Mesenchymal stem cell (in vitro differentiated cells and primary cell): ENCODE measurements around the gene RAD51B.
"Not testable (repeated sequence)": the region's sequence is repeated elsewhere in the genome, so short reads cannot be mapped to it uniquely, and the experiment has no call there.

Source experiments
- DNase-seq: peaks from one replicate; pipeline ENCODE4 v3.0.0-alpha.2; 2013
- H2AFZ ChIP-seq: one replicate; pipeline ENCODE4 v1.6.1; 2013; ENCODE audit warnings: low read depth, mild to moderate bottlenecking, control low read depth, inconsistent platforms, low read length, moderate library complexity
- H2AK5ac ChIP-seq: 2 replicates; pipeline ENCODE4 v1.6.1; 2013; ENCODE audit warnings: low read length, moderate library complexity, mild to moderate bottlenecking, inconsistent platforms; ENCODE audit not compliant: severe bottlenecking
- H2BK120ac ChIP-seq: one replicate; pipeline ENCODE4 v1.6.1; 2013; ENCODE audit warnings: low read depth, mild to moderate bottlenecking, inconsistent platforms, low read length, moderate library complexity
- H2BK12ac ChIP-seq, 2 experiments: one replicate each; pipeline ENCODE4 v1.6.1; 2013; ENCODE audit warnings: inconsistent platforms in 2 of 2, low read length in 2 of 2, mild to moderate bottlenecking in 2 of 2, moderate library complexity in 2 of 2, control low read depth in 1 of 2
- H2BK15ac ChIP-seq: one replicate; pipeline ENCODE4 v1.6.1; 2013; ENCODE audit warnings: mild to moderate bottlenecking, low read depth, inconsistent platforms; ENCODE audit not compliant: poor library complexity, severe bottlenecking
- H2BK5ac ChIP-seq: 2 replicates; pipeline ENCODE4 v1.6.1; 2013; ENCODE audit warnings: low read depth, mild to moderate bottlenecking, low read length, control low read depth, inconsistent platforms; ENCODE audit not compliant: poor library complexity, severe bottlenecking
- H3K14ac ChIP-seq, 2 experiments: one replicate each; pipeline ENCODE4 v1.6.1; 2013; ENCODE audit warnings: inconsistent platforms in 2 of 2, low read length in 2 of 2, control low read depth in 1 of 2, mild to moderate bottlenecking in 1 of 2, moderate library complexity in 1 of 2
- H3K18ac ChIP-seq, 2 experiments: one replicate each; pipeline ENCODE4 v1.6.1; 2013; ENCODE audit warnings: inconsistent platforms in 2 of 2, low read length in 2 of 2, control low read depth in 1 of 2, low read depth in 1 of 2, mild to moderate bottlenecking in 1 of 2
- H3K23ac ChIP-seq, 2 experiments: one replicate each; pipeline ENCODE4 v1.6.1; 2013; ENCODE audit warnings: inconsistent platforms in 2 of 2, low read length in 2 of 2, mild to moderate bottlenecking in 2 of 2, moderate library complexity in 2 of 2, control low read depth in 1 of 2
- H3K27ac ChIP-seq: 2 replicates; pipeline ENCODE4 v1.5.1; 2013; ENCODE audit warnings: mild to moderate bottlenecking, moderate library complexity, low read length, control low read depth, inconsistent platforms; ENCODE audit not compliant: poor library complexity, severe bottlenecking
- H3K27me3 ChIP-seq, 2 experiments: 2 replicates each; pipeline versions ENCODE4 v1.6.1 to v1.7.0; 2013; ENCODE audit warnings: low read length in 2 of 2, mild to moderate bottlenecking in 2 of 2, moderate library complexity in 2 of 2, control low read depth in 1 of 2, inconsistent platforms in 1 of 2; ENCODE audit not compliant: control insufficient read depth in 1 of 2, insufficient read depth in 1 of 2
- H3K36me3 ChIP-seq, 2 experiments: 2 replicates each; pipeline versions ENCODE4 v1.6.1 to v1.7.0; 2013; ENCODE audit warnings: low read length in 2 of 2, control low read depth in 1 of 2, inconsistent platforms in 1 of 2, low read depth in 1 of 2, mild to moderate bottlenecking in 1 of 2; ENCODE audit not compliant: insufficient read depth in 2 of 2, control insufficient read depth in 1 of 2
- H3K4ac ChIP-seq, 2 experiments: one replicate each; pipeline ENCODE4 v1.6.1; 2013; ENCODE audit warnings: inconsistent platforms in 2 of 2, low read length in 2 of 2, mild to moderate bottlenecking in 2 of 2, moderate library complexity in 2 of 2, control low read depth in 1 of 2, low read depth in 1 of 2
- H3K4me1 ChIP-seq: 2 replicates; pipeline ENCODE4 v1.6.1; 2013; ENCODE audit warnings: low read depth, low read length, control low read depth; ENCODE audit not compliant: control insufficient read depth, insufficient read depth
- H3K4me2 ChIP-seq: 2 replicates; pipeline ENCODE4 v1.6.1; 2013; ENCODE audit warnings: low read length, mild to moderate bottlenecking, inconsistent platforms; ENCODE audit not compliant: poor library complexity, severe bottlenecking
- H3K4me3 ChIP-seq, 2 experiments: 2 replicates each; pipeline versions ENCODE4 v1.5.1 to v1.7.0; 2013; ENCODE audit warnings: low read length in 2 of 2, mild to moderate bottlenecking in 2 of 2, control low read depth in 1 of 2, low read depth in 1 of 2; ENCODE audit not compliant: insufficient read depth in 1 of 2
- H3K79me1 ChIP-seq: replicated peaks from 2 replicates; pipeline ENCODE4 v1.6.1; 2013; ENCODE audit warnings: mild to moderate bottlenecking, control low read depth, low read length, inconsistent platforms; ENCODE audit not compliant: poor library complexity, severe bottlenecking
- H3K9ac ChIP-seq: 2 replicates; pipeline ENCODE4 v1.7.0; 2013; ENCODE audit warnings: mild to moderate bottlenecking, low read length, moderate library complexity
- H3K9me3 ChIP-seq: 2 replicates; pipeline ENCODE4 v1.7.0; 2013; ENCODE audit warnings: mild to moderate bottlenecking, low read length; ENCODE audit not compliant: control insufficient read depth
- H4K8ac ChIP-seq: one replicate; pipeline ENCODE4 v1.6.1; 2013; ENCODE audit warnings: inconsistent platforms, mild to moderate bottlenecking, low read length, moderate library complexity
- H4K91ac ChIP-seq: one replicate; pipeline ENCODE4 v1.6.1; 2013; ENCODE audit warnings: mild to moderate bottlenecking, low read length, inconsistent platforms
- WGBS: methylation state at CpG from one replicate; pipeline ENCODE4 v1.1.7; 2013; ENCODE audit warnings: mixed read lengths; 5-methylcytosine and 5-hydroxymethylcytosine counted together

The RAD51B gene

DNA sequence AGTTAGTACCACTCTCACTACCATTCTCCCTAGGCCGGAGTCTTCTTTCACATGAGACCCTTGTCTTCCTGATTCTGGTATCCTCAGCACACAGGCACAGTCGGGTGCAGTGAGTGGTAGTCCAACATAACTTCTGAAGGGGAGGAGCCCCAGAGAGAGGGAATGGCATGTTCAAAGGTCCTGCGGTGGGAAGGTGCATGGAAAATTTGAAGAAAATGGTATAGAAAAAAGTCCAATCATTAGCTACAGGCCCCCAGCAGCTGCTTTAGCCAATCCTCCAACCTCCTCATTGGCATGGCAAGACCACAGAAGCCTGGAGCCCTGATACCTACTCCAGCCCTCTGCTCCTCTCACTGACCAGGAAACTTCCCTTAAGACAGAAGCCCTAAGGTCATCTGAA lies 876.7 kb downstream of the RAD51B start:
- Histone ChIP-seq H3K18ac (peak overlapping the region in 1 of 2 experiments; percentile 67), H3K4ac (no peak overlapping the region), H2BK15ac (peak overlapping the region; percentile 9), H2BK120ac (peak overlapping the region; percentile 13), H4K8ac (no peak overlapping the region), H3K36me3 (no peaks in the 10 kb centered on the region), H3K9me3 (no peaks in the 10 kb centered on the region), H3K4me2 (no peak overlapping the region), H3K27me3 (no peaks in the 10 kb centered on the region), H2AFZ (no peak overlapping the region), H3K79me1 (no peaks in the 10 kb centered on the region), H2BK12ac (peak overlapping the region; percentile 40 to 59), H3K23ac (no peak overlapping the region), H4K91ac (no peak overlapping the region), H3K9ac (peak overlapping the region; percentile 51), H3K4me3 (no peak overlapping the region), H2BK5ac (no peak overlapping the region), H3K4me1 (peaks cover 23% of the 10 kb centered on the region), H3K27ac (peak overlapping the region; percentile 84), H3K14ac (no peak overlapping the region), H2AK5ac (peak overlapping the region; percentile 66)
- 100% methylated on average over 1 of the region's 3 CpGs for WGBS
- DNase-seq: no peak

DNA sequence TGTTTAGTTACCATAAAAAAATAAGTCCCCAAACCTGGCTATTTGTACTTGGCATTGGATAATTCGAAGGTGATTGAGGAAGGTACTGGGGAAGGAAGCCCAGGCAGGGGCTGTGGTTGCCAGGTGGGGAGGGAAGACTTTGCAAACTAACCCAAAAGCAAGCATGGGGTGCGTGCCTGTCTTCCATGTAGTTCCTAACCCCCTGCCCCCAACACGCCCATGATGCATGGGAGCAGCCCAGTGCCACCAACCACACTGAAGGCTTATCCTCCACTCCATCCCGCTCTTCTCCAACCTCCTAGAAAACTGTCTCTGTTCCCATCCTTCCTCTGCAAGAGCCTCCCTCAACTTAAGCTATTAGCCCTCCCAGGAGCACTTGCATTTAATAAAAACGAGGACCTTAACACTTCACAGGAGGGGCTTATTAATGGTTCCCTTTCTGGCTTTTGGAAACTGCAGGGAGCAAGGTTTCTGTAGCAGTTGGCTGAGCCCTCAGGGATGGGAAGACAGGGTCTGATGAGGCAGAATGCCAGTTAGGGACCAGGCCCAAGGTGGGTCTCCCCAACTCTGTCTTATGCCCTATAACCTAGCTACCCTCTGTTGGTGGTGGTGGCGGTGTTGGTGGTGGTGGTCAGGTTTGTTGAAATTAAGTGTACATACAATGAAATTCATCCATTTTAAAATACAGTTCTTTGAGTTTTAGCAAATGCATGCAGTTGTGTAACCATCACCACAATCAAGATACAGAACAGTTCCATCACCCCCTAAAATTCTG lies 877.3 kb downstream of the RAD51B start:
- Histone ChIP-seq H3K4ac (peak overlapping the region in 1 of 2 experiments; percentile 30), H3K36me3 (no peaks in the 10 kb centered on the region), H3K4me1 (peaks cover 20% of the 10 kb centered on the region), H2BK15ac (peak overlapping the region; percentile 9), H4K8ac (no peak overlapping the region), H3K4me3 (no peak overlapping the region), H3K27me3 (no peaks in the 10 kb centered on the region), H3K18ac (peak overlapping the region in 1 of 2 experiments; percentile 66), H2BK12ac (peak overlapping the region in 1 of 2 experiments; percentile 97), H3K4me2 (no peak overlapping the region), H2BK120ac (no peak overlapping the region), H2AFZ (no peak overlapping the region), H2BK5ac (no peak overlapping the region), H3K9ac (no peak overlapping the region), H3K27ac (no peak overlapping the region), H4K91ac (no peak overlapping the region), H3K9me3 (no peaks in the 10 kb centered on the region), H3K14ac (no peak overlapping the region), H3K23ac (no peak overlapping the region), H3K79me1 (no peaks in the 10 kb centered on the region), H2AK5ac (peak overlapping the region; percentile 66)
- over 99% methylated on average over 5 of the region's 6 CpGs for WGBS
- no peak for DNase-seq

DNA sequence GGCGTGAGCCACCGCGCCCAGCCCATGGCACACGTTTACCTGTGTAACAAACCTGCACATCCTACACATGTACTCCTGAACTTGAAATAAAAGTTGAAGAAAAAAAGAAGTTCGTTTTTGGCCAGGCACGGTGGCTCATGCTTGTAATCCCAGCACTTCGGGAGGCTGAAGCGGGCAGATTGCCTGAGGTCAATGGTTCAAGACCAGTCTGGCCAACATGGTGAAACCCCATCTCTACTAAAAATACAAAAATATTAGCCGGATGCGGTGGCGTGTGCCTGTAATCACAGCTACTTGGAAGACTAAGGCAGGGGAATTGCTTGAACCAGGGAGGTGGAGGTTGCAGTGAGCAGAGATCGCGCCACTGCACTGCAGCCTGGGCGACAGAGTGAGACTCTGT lies 879.2 kb downstream of the RAD51B start:
- not testable (repeated sequence) for H3K18ac ChIP-seq, H3K4me2 ChIP-seq, H3K4ac ChIP-seq, H3K27me3 ChIP-seq, H3K14ac ChIP-seq, H3K9me3 ChIP-seq, H3K23ac ChIP-seq, H2BK5ac ChIP-seq, H3K4me3 ChIP-seq, H2BK15ac ChIP-seq, H2BK12ac ChIP-seq, H4K91ac ChIP-seq, H3K36me3 ChIP-seq, H3K27ac ChIP-seq, H2BK120ac ChIP-seq, H3K79me1 ChIP-seq, H2AK5ac ChIP-seq, H4K8ac ChIP-seq, H2AFZ ChIP-seq, DNase-seq
- 97% methylated on average over 13 of the region's 14 CpGs for WGBS
- peaks cover 24% of the 10 kb centered on the region for H3K4me1 ChIP-seq
- H3K9ac ChIP-seq: peak overlapping the region; percentile 21

DNA sequence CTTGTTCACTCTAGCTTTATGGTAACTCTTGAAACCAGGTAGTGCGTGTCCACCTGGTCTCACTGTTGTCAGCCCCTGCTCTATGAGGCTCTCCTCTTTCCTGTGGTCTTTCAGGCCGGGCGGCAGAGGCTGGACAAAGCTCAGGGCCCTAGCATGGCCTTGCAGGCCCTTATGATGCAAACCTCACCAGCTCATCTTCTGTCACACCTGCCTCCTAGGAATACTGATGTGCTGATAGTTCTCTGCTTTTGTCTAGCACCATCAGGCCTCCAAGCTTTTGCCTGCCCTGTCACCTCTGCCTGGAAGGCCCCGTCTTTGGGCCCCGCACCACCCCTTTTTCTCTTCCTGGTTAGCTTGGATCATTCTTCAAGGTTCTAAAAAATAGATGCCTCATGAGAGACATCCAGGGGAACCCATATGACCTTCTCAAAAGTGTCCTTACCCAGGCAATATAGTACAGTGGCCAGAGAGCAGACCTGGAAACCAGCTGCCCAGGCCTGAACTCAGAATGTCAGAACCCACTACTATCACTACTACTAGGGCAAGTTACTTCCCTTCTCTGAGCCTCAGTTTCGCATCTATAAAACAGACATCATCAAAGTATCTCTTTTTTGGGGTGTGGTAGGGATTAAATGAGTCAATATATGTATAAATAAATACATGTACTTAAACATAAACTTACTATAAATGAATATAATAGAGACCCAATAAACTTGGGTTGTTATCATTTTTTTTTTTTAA lies 881.6 kb downstream of the RAD51B start:
- no peaks in the 10 kb centered on the region for H3K27me3 ChIP-seq
- H3K4me1 ChIP-seq: peaks cover 23% of the 10 kb centered on the region
- H3K14ac ChIP-seq: no peak overlapping the region
- peak overlapping the region in 1 of 2 experiments; percentile 20 for H3K4ac ChIP-seq
- no peak overlapping the region for H3K27ac ChIP-seq
- H2BK15ac ChIP-seq: no peak overlapping the region
- H2AK5ac ChIP-seq: no peak overlapping the region
- H2BK120ac ChIP-seq: no peak overlapping the region
- no peak for DNase-seq
- no peak overlapping the region for H3K4me2 ChIP-seq
- H3K9ac ChIP-seq: no peak overlapping the region
- H3K4me3 ChIP-seq: no peak overlapping the region
- H3K18ac ChIP-seq: no peak overlapping the region
- no peak overlapping the region for H2AFZ ChIP-seq
- no peaks in the 10 kb centered on the region for H3K36me3 ChIP-seq
- H2BK12ac ChIP-seq: peak overlapping the region in 1 of 2 experiments; percentile 37
- no peaks in the 10 kb centered on the region for H3K9me3 ChIP-seq
- no peak overlapping the region for H4K91ac ChIP-seq
- 97% methylated on average over 5 of the region's 6 CpGs for WGBS
- H3K79me1 ChIP-seq: no peaks in the 10 kb centered on the region
- H4K8ac ChIP-seq: no peak overlapping the region
- H2BK5ac ChIP-seq: no peak overlapping the region
- H3K23ac ChIP-seq: no peak overlapping the region
